Thyroid gland (tissue), 4 donors: ENCODE results near the gene IRX4. TPM values are rescaled to one million over a fixed set of nuclear protein-coding genes. Genes with fewer than 3 reads are reported as not detected.
A peak's percentile ranks its signal among the peaks of the same experiment; 100 is the strongest.
"Not testable (repeated sequence)": the region's sequence is repeated elsewhere in the genome, so short reads cannot be mapped to it uniquely, and the experiment has no call there.

Experiments used
- DNase-seq, 2 donors: peaks; one replicate each; pipeline ENCODE4 v3.0.0-alpha.2; 2019
- H3K27ac ChIP-seq, 3 donors: fragments of 200-600 bp; sonication (generic); 1 replicate in 2 of 3; 2 replicates in 1 of 3; pipeline ENCODE4 v1.5.1; 2016 to 2019; ENCODE audit warnings: mild to moderate bottlenecking in 1 of 3, moderate library complexity in 1 of 3
- H3K27me3 ChIP-seq: fragments of 200-600 bp; sonication (generic); one replicate; pipeline ENCODE4 v1.5.1; 2019
- H3K36me3 ChIP-seq, 2 donors: fragments of 200-600 bp; sonication (generic); one replicate each; pipeline ENCODE4 v1.5.1; 2016 to 2019
- H3K4me1 ChIP-seq, 2 donors: fragments of 200-600 bp; sonication (generic); one replicate each; pipeline ENCODE4 v1.5.1; 2017 to 2019
- H3K4me3 ChIP-seq, 3 donors: fragments of 200-600 bp; sonication (generic); replicated peaks in 1 of 3; 1 replicate in 2 of 3; 2 replicates in 1 of 3; pipeline ENCODE4 v1.5.1; 2016; ENCODE audit warnings: mild to moderate bottlenecking in 1 of 3
- H3K9me3 ChIP-seq: fragments of 200-600 bp; sonication (generic); one replicate; pipeline ENCODE4 v1.5.1; 2017
- POLR2A ChIP-seq, 2 donors: fragments of 450-650 bp; IDR thresholded peaks; one replicate each; pipeline ENCODE4 v1.6.1; 2017; ENCODE audit warnings: antibody characterized with exemption in 2 of 2, mild to moderate bottlenecking in 2 of 2, moderate library complexity in 1 of 2
- WGBS, 2 donors: methylation state at CpG; one replicate each; pipeline ENCODE4 v1.1.5; 2017; 5-methylcytosine and 5-hydroxymethylcytosine counted together
- intact Hi-C: fragments of 100-400 bp; cut with DNase I; formaldehyde crosslinking; loops from one replicate; pipeline ENCODE4 v1.15.1; 2023
- total RNA-seq, 4 donors: library from RNA; depleted of rRNA; stranded (reverse); fragments of >200 nt; gene quantifications; one replicate each; pipeline ENCODE4 v1.2.3, GENCODE V29; 2016
- TF ChIP-seq, protein P1 (sequence below), 6 experiments: fragments of 200-600 bp in 3 of 6; fragments of 450-650 bp in 3 of 6; sonication (generic) in 3 of 6; IDR thresholded peaks; one replicate each; pipeline ENCODE4 v1.5.1; 2016 to 2019; ENCODE audit warnings: antibody characterized with exemption in 6 of 6, mild to moderate bottlenecking in 2 of 6, inconsistent platforms in 1 of 6, moderate library complexity in 1 of 6

Gene IRX4
- total RNA-seq, 4 donors from 2014 or later = not detected

GRCh38 chr5:1844708-1845436, 37.9 kb downstream of the IRX4 start:
- TF ChIP-seq POLR2A (IDR thresholded peaks at IDR 0.05) = no peak
- TF ChIP-seq, protein P1, sequence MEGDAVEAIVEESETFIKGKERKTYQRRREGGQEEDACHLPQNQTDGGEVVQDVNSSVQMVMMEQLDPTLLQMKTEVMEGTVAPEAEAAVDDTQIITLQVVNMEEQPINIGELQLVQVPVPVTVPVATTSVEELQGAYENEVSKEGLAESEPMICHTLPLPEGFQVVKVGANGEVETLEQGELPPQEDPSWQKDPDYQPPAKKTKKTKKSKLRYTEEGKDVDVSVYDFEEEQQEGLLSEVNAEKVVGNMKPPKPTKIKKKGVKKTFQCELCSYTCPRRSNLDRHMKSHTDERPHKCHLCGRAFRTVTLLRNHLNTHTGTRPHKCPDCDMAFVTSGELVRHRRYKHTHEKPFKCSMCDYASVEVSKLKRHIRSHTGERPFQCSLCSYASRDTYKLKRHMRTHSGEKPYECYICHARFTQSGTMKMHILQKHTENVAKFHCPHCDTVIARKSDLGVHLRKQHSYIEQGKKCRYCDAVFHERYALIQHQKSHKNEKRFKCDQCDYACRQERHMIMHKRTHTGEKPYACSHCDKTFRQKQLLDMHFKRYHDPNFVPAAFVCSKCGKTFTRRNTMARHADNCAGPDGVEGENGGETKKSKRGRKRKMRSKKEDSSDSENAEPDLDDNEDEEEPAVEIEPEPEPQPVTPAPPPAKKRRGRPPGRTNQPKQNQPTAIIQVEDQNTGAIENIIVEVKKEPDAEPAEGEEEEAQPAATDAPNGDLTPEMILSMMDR (IDR thresholded peaks at IDR 0.05) = no peak
- DNase-seq = no peak
- no peaks in the 10 kb centered on the region for H3K27me3 ChIP-seq
- no peak overlapping the region for H3K4me3 ChIP-seq
- H3K27ac ChIP-seq = no peak overlapping the region
- no peaks in the 10 kb centered on the region for H3K4me1 ChIP-seq
- no peaks in the 10 kb centered on the region for H3K9me3 ChIP-seq
- intact Hi-C loops = no loop called here
- no peaks in the 10 kb centered on the region for H3K36me3 ChIP-seq
- WGBS, 2 donors = 97% methylated on average over 5 of the region's 5 CpGs

- DNase-seq, H3K27ac ChIP-seq, H3K9me3 ChIP-seq, H3K27me3 ChIP-seq, H3K36me3 ChIP-seq, H3K4me1 ChIP-seq, H3K4me3 ChIP-seq, intact Hi-C loops: not testable (repeated sequence)
- 87 to 89% methylated on average over 10 of the region's 10 CpGs for WGBS, 2 donors
Measured at GRCh38 chr5:1843761-1844160, 39.0 kb downstream of the IRX4 start.

DNA sequence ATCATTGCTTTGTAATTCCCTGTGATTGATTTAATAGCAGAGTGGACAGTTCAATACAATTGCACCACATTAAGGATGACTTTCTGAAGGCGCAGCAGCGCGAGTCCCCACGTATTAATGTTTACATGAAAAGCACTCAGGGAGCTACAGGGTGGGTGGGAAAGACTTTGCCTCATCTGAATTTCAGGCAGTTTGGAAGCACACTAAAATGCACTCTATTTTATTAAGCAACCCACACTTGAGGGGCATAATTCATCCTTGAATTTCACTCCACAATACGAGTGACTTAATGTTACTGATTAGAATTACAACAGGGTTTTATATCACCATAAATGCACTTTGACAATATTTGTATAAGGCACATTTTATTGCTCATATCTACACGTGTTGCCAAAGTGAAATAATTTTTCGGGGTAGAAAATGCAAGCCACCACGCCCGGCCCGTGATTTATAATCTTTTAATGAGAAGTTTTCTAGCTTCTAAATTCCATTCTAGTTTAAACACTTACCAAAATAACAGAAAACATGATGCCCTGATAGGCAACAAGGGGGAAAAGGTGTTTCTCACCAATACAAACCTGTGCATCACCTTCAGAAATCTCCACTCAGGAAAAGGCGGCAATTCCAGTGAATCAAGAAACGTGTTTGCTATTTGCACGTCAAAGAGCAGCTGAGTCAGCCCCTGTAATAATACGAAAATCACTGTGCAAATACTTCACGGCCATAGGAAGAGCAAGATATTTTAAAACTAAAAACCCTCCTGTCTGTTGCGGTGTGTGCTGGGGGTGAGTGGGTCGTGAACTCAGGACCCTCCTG, 40.5 kb downstream of the IRX4 start:
- TF ChIP-seq, protein P1 (IDR thresholded peaks at IDR 0.05) = no peak
- TF ChIP-seq POLR2A (IDR thresholded peaks at IDR 0.05) = no peak
- H3K4me1 ChIP-seq = no peaks in the 10 kb centered on the region
- no peaks in the 10 kb centered on the region for H3K36me3 ChIP-seq
- intact Hi-C loops = no loop called here
- H3K4me3 ChIP-seq = no peak overlapping the region
- H3K9me3 ChIP-seq = no peaks in the 10 kb centered on the region
- no peaks in the 10 kb centered on the region for H3K27me3 ChIP-seq
- 77 to 83% methylated on average over 17 of the region's 17 CpGs for WGBS, 2 donors
- no peak overlapping the region for H3K27ac ChIP-seq
- DNase-seq = no peak

DNA sequence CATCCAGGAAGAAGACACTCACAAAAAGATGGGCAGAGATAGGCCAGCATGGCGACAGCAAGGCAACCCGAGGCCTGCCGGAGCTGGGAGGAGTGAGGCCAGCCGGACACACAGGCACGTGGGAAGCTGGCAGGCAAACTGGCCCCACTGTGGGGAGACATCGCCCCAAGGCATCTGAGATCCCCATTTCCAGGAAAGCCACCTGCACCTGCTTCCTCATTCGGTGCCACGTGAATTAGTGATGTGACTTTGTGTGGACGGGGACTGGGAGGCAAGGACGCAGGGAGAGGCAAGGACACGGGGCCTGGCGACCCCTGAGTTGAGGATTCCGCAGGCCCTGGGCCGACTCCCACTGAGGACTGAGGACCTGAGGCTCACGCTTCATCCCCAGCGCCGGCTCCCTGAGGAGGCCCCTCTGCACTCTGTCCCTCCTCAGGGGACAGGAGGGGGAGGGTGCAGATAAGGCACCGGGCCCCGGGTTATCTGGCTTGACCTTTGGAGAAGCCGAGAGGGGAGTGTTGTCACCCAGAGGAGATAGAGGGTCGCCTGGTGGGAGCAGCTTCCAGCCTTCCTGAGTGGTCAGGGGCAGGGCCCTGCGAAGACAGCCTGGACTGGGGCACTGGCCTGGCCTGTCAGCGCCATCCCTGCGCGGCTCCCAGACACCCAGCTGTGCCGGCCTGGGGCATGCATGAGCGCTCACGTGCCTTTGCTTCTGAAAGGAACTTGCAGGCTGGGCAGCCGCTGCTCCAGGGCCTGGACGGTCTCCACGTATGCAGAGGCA, 41.8 kb downstream of the IRX4 start:
- WGBS, 2 donors = 47 to 87% methylated on average over 11 to 31 of the region's 31 CpGs
- H3K27me3 ChIP-seq = no peaks in the 10 kb centered on the region
- peak; percentile 20 to 26 for DNase-seq
- H3K27ac ChIP-seq = no peak overlapping the region
- no peaks in the 10 kb centered on the region for H3K9me3 ChIP-seq
- H3K4me3 ChIP-seq = no peak overlapping the region
- intact Hi-C loops = no loop called here
- TF ChIP-seq POLR2A (IDR thresholded peaks at IDR 0.05) = no peak
- TF ChIP-seq, protein P1 (IDR thresholded peaks at IDR 0.05) = no peak
- H3K36me3 ChIP-seq = no peaks in the 10 kb centered on the region
- H3K4me1 ChIP-seq = no peaks in the 10 kb centered on the region

- TF ChIP-seq POLR2A (IDR thresholded peaks at IDR 0.05) = no peak
- TF ChIP-seq, protein P1 (IDR thresholded peaks at IDR 0.05) = no peak
- Histone ChIP-seq H3K27me3 (no peaks in the 10 kb centered on the region), H3K9me3 (no peaks in the 10 kb centered on the region), H3K36me3 (no peaks in the 10 kb centered on the region), H3K4me3 (no peak overlapping the region), H3K27ac (no peak overlapping the region), H3K4me1 (no peaks in the 10 kb centered on the region)
- intact Hi-C loops = no loop called here
- DNase-seq = no peak
- WGBS, 2 donors = 81 to 91% methylated on average over 13 to 14 of the region's 20 CpGs
Measured at GRCh38 chr5:1840071-1840547, 42.6 kb downstream of the IRX4 start.
